T follicular helper cell (primary cell): ENCODE measurements around the gene RALGPS2.

Experiments
- DNase-seq: peaks from one replicate; pipeline ENCODE4 v3.0.0-alpha.2; 2020; ENCODE audit warnings: low read depth

RALGPS2 gene

GRCh38 chr1:178919581-178919980 is 194.5 kb downstream of the RALGPS2 start:
- DNase-seq: no peak

- no peak for DNase-seq
These were observed 196.5 kb downstream of the RALGPS2 start for GRCh38 chr1:178921499-178921898.

- no peak for DNase-seq
These were observed 198.5 kb downstream of the RALGPS2 start for GRCh38 chr1:178923512-178923911.

- no peak for DNase-seq
These were observed 201.0 kb downstream of the RALGPS2 start for GRCh38 chr1:178926046-178926445.

- no peak for DNase-seq
These were observed 202.0 kb downstream of the RALGPS2 start for GRCh38 chr1:178927003-178927402.

- no peak for DNase-seq
These were observed 203.0 kb downstream of the RALGPS2 start for GRCh38 chr1:178928041-178928440.

GRCh38 chr1:178928976-178929375 is 203.9 kb downstream of the RALGPS2 start:
- DNase-seq: no peak

GRCh38 chr1:178931858-178932551 is 207.0 kb downstream of the RALGPS2 start:
- DNase-seq: no peak

GRCh38 chr1:178932552-178932906 is 207.5 kb downstream of the RALGPS2 start:
- DNase-seq: no peak

GRCh38 chr1:178933105-178933561 is 208.1 kb downstream of the RALGPS2 start:
- no peak for DNase-seq

GRCh38 chr1:178933709-178934490 is 208.9 kb downstream of the RALGPS2 start:
- DNase-seq: no peak

- no peak for DNase-seq
These were observed 209.5 kb downstream of the RALGPS2 start for GRCh38 chr1:178934546-178934945.

- no peak for DNase-seq
These were observed 210.6 kb downstream of the RALGPS2 start for GRCh38 chr1:178935610-178936009.

- DNase-seq: no peak
These were observed 212.7 kb downstream of the RALGPS2 start for GRCh38 chr1:178937695-178938094.

GRCh38 chr1:178938101-178938958 is 213.3 kb downstream of the RALGPS2 start:
- no peak for DNase-seq

GRCh38 chr1:178938959-178939317 is 213.9 kb downstream of the RALGPS2 start:
- DNase-seq: no peak

GRCh38 chr1:178939338-178940067 is 214.5 kb downstream of the RALGPS2 start:
- DNase-seq: no peak

- no peak for DNase-seq
These were observed 215.2 kb downstream of the RALGPS2 start for GRCh38 chr1:178940068-178940765.

- no peak for DNase-seq
These were observed 216.2 kb downstream of the RALGPS2 start for GRCh38 chr1:178941261-178941689.

GRCh38 chr1:178941849-178942248 is 216.8 kb downstream of the RALGPS2 start:
- DNase-seq: no peak
